ENCODE measurements around the gene RDX. TPM values are rescaled to one million over a fixed set of nuclear protein-coding genes. Genes with fewer than 3 reads are reported as not detected.

RDX gene
- total and polyA plus RNA-seq, 2 of the 8 experiments (the other 6 are each of a cell fraction or from before 2014, with no cell fraction given), result 27.4 to 100 TPM

GRCh38 chr11:110152199-110152598, 144.2 kb downstream of the RDX start:
- DNase-seq (ENCODE audit: low read depth in 1 of 2, low spot score in 2 of 2), result no peak
- Histone ChIP-seq H3K4me1 (replicated peaks in 1 of 4; ENCODE audit: control insufficient read depth in 3 of 4, insufficient read depth in 4 of 4, low read length in 3 of 4) (peaks cover 0 to 4% (median 0%) of the 10 kb centered on the region in 4 experiments; a peak in 1 of 7 replicates), H3K36me3 (ENCODE audit: control insufficient read depth in 2 of 4, insufficient read depth in 4 of 4, low read length in 3 of 4) (no peaks in the 10 kb centered on the region), H2BK15ac (ENCODE audit: low read length) (no peak overlapping the region), H2AK5ac (ENCODE audit: low read depth, low read length) (no peak overlapping the region), H4K91ac (replicated peaks; ENCODE audit: insufficient read length, low read length) (no peak overlapping the region), H3K23ac (ENCODE audit: insufficient read length) (no peak overlapping the region), H3K4ac (replicated peaks; ENCODE audit: insufficient read length, low read depth, low read length) (no peak overlapping the region), H4K5ac (ENCODE audit: insufficient read length, low read depth, low read length) (no peak overlapping the region), H4K8ac (ENCODE audit: extremely low read depth, insufficient read depth, low read length) (no peak overlapping the region), H3K9ac (replicated peaks in 1 of 4; ENCODE audit: extremely low read depth in 1 of 4, low read depth in 3 of 4, low read length in 3 of 4) (no peak overlapping the region), H3K79me2 (ENCODE audit: control insufficient read depth in 1 of 2, insufficient read depth in 2 of 2, low read length in 2 of 2) (no peaks in the 10 kb centered on the region), H3K18ac (ENCODE audit: extremely low read depth, low read length) (no peak overlapping the region), H3K4me2 (ENCODE audit: insufficient read depth in 1 of 2, low read depth in 2 of 2, low read length in 2 of 2) (no peak overlapping the region), H2BK5ac (ENCODE audit: low read depth, low read length) (no peak overlapping the region), H3K27ac (ENCODE audit: low read depth, low read length) (no peak overlapping the region), H3K79me1 (ENCODE audit: low read depth, low read length) (no peaks in the 10 kb centered on the region), H2BK12ac (ENCODE audit: low read depth, low read length) (no peak overlapping the region), H3K4me3 (ENCODE audit: extremely low read depth in 1 of 4, insufficient read depth in 2 of 4, low read depth in 3 of 4, low read length in 4 of 4) (no peak overlapping the region), H3K56ac (replicated peaks; ENCODE audit: insufficient read length, low read depth, low read length) (no peak overlapping the region), H2BK120ac (replicated peaks; ENCODE audit: low read depth, low read length) (no peak overlapping the region), H4K20me1 (replicated peaks in 1 of 2; ENCODE audit: control insufficient read depth in 1 of 2, insufficient read depth in 2 of 2, low read length in 2 of 2) (no peaks in the 10 kb centered on the region), H3K14ac (ENCODE audit: insufficient read length) (no peak overlapping the region), H3K27me3 (replicated peaks in 1 of 4; ENCODE audit: control insufficient read depth in 3 of 4, extremely low read depth in 1 of 4, insufficient read depth in 3 of 4, low read length in 3 of 4) (no peaks in the 10 kb centered on the region), H3K9me3 (ENCODE audit: insufficient read depth in 2 of 2, low read depth in 1 of 2, low read length in 1 of 2) (no peaks in the 10 kb centered on the region), H2AFZ (ENCODE audit: low read length) (no peak overlapping the region), H2BK20ac (ENCODE audit: low read length) (no peak overlapping the region), H3K23me2 (ENCODE audit: low read depth, low read length) (no peaks in the 10 kb centered on the region)
- CTCF ChIA-PET (ENCODE audit: partially characterized antibody), result no interaction called here
- WGBS, 2 experiments (ENCODE audit: extremely low coverage in 1 of 2, insufficient coverage in 1 of 2, insufficient read length in 1 of 2, insufficient replicate concordance in 2 of 2, low coverage in 1 of 2, low lambda C conversion rate in 2 of 2, missing lambda C conversion rate in 1 of 2), result 89% methylated on average over 1 of the region's 1 CpG; no CpG with 5 or more reads in 1 of the 2 experiments
- POLR2A ChIA-PET (ENCODE audit: partially characterized antibody), result no interaction called here
- FAIRE-seq, result no peak
- TF ChIP-seq TCF12 (IDR thresholded peaks at IDR 0.05; ENCODE audit: low read depth, low read length) (no peak), BACH1 (IDR thresholded peaks at IDR 0.05; ENCODE audit: low read length) (no peak), ATF2 (IDR thresholded peaks at IDR 0.05; ENCODE audit: low read length) (no peak), RNF2 (IDR thresholded peaks at IDR 0.05; ENCODE audit: borderline replicate concordance, low read depth, low read length, missing control alignments, poor library complexity, severe bottlenecking) (no peak), CBX8 (IDR thresholded peaks at IDR 0.05; ENCODE audit: borderline replicate concordance, low read depth, low read length) (no peak), SAP30 (IDR thresholded peaks at IDR 0.05; ENCODE audit: insufficient read depth, insufficient replicate concordance, low read length) (no peak), RBBP5 (IDR thresholded peaks at IDR 0.05; ENCODE audit: borderline replicate concordance, low read depth, low read length) (no peak), HDAC2 (IDR thresholded peaks at IDR 0.05; ENCODE audit: borderline replicate concordance in 1 of 2, low read depth in 2 of 2, low read length in 2 of 2) (no peak), SP2 (IDR thresholded peaks at IDR 0.05; ENCODE audit: low read length) (no peak), POLR2A (IDR thresholded peaks at IDR 0.05; ENCODE audit: control extremely low read depth in 1 of 2, low read depth in 2 of 2, low read length in 2 of 2) (no peak), TAF1 (IDR thresholded peaks at IDR 0.05; ENCODE audit: low read depth, low read length) (no peak), GABPA (IDR thresholded peaks at IDR 0.05; ENCODE audit: borderline replicate concordance, insufficient read depth, low read length) (no peak)

All from H1 (cell line).